Body of pancreas (tissue), 4 donors: ENCODE measurements around the gene BICD1.
"Not testable (repeated sequence)": the region's sequence is repeated elsewhere in the genome, so short reads cannot be mapped to it uniquely, and the experiment has no call there.

ENCODE experiments used
- CTCF ChIP-seq, 7 experiments: fragments of 450-650 bp in 4 of 7; fragments of 200-600 bp in 3 of 7; sonication (generic) in 3 of 7; IDR thresholded peaks; one replicate each; pipeline ENCODE4 v1.5.1; 2016 to 2019; ENCODE audit warnings: antibody characterized with exemption in 7 of 7
- POLR2A ChIP-seq, 3 donors: fragments of 450-650 bp; IDR thresholded peaks; one replicate each; pipeline ENCODE4 v1.6.1; 2016; ENCODE audit warnings: antibody characterized with exemption in 3 of 3, mild to moderate bottlenecking in 2 of 3

- TF ChIP-seq CTCF, POLR2A (IDR thresholded peaks at IDR 0.05): not testable (repeated sequence)
Observed at GRCh38 chr12:32275520-32275919, 168.9 kb downstream of the BICD1 start.
